Measurements from ENCODE around the gene SHROOM2.

- TF ChIP-seq, protein P1, sequence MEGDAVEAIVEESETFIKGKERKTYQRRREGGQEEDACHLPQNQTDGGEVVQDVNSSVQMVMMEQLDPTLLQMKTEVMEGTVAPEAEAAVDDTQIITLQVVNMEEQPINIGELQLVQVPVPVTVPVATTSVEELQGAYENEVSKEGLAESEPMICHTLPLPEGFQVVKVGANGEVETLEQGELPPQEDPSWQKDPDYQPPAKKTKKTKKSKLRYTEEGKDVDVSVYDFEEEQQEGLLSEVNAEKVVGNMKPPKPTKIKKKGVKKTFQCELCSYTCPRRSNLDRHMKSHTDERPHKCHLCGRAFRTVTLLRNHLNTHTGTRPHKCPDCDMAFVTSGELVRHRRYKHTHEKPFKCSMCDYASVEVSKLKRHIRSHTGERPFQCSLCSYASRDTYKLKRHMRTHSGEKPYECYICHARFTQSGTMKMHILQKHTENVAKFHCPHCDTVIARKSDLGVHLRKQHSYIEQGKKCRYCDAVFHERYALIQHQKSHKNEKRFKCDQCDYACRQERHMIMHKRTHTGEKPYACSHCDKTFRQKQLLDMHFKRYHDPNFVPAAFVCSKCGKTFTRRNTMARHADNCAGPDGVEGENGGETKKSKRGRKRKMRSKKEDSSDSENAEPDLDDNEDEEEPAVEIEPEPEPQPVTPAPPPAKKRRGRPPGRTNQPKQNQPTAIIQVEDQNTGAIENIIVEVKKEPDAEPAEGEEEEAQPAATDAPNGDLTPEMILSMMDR (IDR thresholded peaks at IDR 0.05 in 8 of 11, conservative IDR thresholded peaks at IDR 0.05 in 3 of 11) = no peak
- TF ChIP-seq POLR2A (IDR thresholded peaks at IDR 0.05) (no peak), POLR2AphosphoS5 (IDR thresholded peaks at IDR 0.05) (no peak)
Observed at GRCh38 chrX:9895225-9895912, 109.1 kb downstream of the SHROOM2 start.
